Breast epithelium (tissue), 4 donors: ENCODE data around the gene FBXO7. TPM values are rescaled to one million over a fixed set of nuclear protein-coding genes. Genes with fewer than 3 reads are reported as not detected.

ENCODE experiments used
- DNase-seq, 2 donors: peaks; one replicate each; pipeline ENCODE4 v3.0.0-alpha.2; 2019; ENCODE audit warnings: low spot score in 2 of 2
- H3K27ac ChIP-seq, 2 donors: fragments of 200-600 bp; sonication (generic) in 1 of 2; one replicate each; pipeline ENCODE4 v1.5.1; 2016 to 2019; ENCODE audit warnings: mild to moderate bottlenecking in 1 of 2
- H3K27me3 ChIP-seq, 2 donors: fragments of 200-600 bp; sonication (generic) in 1 of 2; one replicate each; pipeline versions ENCODE4 v1.5.1 to v1.6.0; 2017 to 2019; ENCODE audit warnings: control low read depth in 1 of 2, mild to moderate bottlenecking in 1 of 2
- H3K36me3 ChIP-seq: fragments of 200-600 bp; one replicate; pipeline ENCODE4 v1.5.1; 2019
- H3K4me1 ChIP-seq, 2 donors: fragments of 200-600 bp; sonication (generic); one replicate each; pipeline ENCODE4 v1.5.1; 2016 to 2019; ENCODE audit warnings: control low read depth in 1 of 2
- H3K4me3 ChIP-seq, 3 donors: fragments of 200-600 bp; sonication (generic); 1 replicate in 2 of 3; 2 replicates in 1 of 3; pipeline ENCODE4 v1.5.1; 2016 to 2019; ENCODE audit warnings: mild to moderate bottlenecking in 3 of 3, moderate library complexity in 2 of 3
- H3K9me3 ChIP-seq, 2 donors: fragments of 200-600 bp; sonication (generic) in 1 of 2; one replicate each; pipeline ENCODE4 v1.5.1; 2016 to 2019; ENCODE audit warnings: control low read depth in 1 of 2
- POLR2A ChIP-seq: fragments of 450-650 bp; IDR thresholded peaks from one replicate; pipeline ENCODE4 v1.6.1; 2016; ENCODE audit warnings: antibody characterized with exemption, mild to moderate bottlenecking, moderate library complexity
- POLR2AphosphoS5 ChIP-seq, 3 donors: sonication (generic); formaldehyde crosslinking; IDR thresholded peaks; one replicate each; pipeline ENCODE4 v1.6.1; 2017; ENCODE audit warnings: antibody characterized with exemption in 3 of 3
- intact Hi-C: fragments of 100-400 bp; cut with DNase I; formaldehyde crosslinking; loops from one replicate; pipeline ENCODE4 v1.15.1; 2023; ENCODE audit warnings: low total_unique reads
- total RNA-seq, 3 donors: library from RNA; depleted of rRNA; stranded (reverse); fragments of >200 nt; gene quantifications; one replicate each; pipeline ENCODE4 v1.1.0, GENCODE V29; 2016
- TF ChIP-seq, protein P1 (sequence below), 3 donors: fragments of 450-650 bp; IDR thresholded peaks; one replicate each; pipeline ENCODE4 v1.5.1; 2016 to 2017; ENCODE audit warnings: antibody characterized with exemption in 3 of 3, mild to moderate bottlenecking in 3 of 3, moderate library complexity in 3 of 3

The FBXO7 gene
- total RNA-seq, 3 donors from 2014 or later: 73.7 to 119 (median 107) TPM

DNA sequence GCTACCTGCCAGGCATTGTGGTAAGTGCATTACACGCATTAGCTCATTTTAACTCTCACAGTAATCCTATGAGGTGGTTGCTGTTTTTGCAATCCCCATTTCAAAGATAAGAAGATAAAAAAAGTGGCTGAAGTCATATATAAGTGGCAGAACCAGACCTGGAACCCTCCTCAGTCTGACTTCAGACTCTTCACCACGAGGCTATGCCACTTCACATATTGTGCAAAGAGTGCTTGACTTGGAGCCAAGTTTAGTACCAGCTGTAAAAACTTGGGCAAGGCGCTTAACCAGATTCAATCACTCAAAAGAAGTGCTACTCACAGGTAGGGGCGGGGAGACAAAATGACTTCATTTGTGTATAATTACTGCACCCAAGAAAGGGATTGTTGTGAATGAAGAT lies 25.6 kb upstream of the FBXO7 start:
- Histone ChIP-seq H3K36me3 (no peaks in the 10 kb centered on the region), H3K4me3 (no peak overlapping the region), H3K9me3 (no peaks in the 10 kb centered on the region), H3K27me3 (peaks cover 0 to 10% of the 10 kb centered on the region in 2 donors), H3K4me1 (no peaks in the 10 kb centered on the region), H3K27ac (no peak overlapping the region)
- no peak for DNase-seq
- TF ChIP-seq, protein P1, sequence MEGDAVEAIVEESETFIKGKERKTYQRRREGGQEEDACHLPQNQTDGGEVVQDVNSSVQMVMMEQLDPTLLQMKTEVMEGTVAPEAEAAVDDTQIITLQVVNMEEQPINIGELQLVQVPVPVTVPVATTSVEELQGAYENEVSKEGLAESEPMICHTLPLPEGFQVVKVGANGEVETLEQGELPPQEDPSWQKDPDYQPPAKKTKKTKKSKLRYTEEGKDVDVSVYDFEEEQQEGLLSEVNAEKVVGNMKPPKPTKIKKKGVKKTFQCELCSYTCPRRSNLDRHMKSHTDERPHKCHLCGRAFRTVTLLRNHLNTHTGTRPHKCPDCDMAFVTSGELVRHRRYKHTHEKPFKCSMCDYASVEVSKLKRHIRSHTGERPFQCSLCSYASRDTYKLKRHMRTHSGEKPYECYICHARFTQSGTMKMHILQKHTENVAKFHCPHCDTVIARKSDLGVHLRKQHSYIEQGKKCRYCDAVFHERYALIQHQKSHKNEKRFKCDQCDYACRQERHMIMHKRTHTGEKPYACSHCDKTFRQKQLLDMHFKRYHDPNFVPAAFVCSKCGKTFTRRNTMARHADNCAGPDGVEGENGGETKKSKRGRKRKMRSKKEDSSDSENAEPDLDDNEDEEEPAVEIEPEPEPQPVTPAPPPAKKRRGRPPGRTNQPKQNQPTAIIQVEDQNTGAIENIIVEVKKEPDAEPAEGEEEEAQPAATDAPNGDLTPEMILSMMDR (IDR thresholded peaks at IDR 0.05): no peak
- TF ChIP-seq POLR2AphosphoS5 (IDR thresholded peaks at IDR 0.05) (no peak), POLR2A (no peak)
- intact Hi-C loops: no loop called here

DNA sequence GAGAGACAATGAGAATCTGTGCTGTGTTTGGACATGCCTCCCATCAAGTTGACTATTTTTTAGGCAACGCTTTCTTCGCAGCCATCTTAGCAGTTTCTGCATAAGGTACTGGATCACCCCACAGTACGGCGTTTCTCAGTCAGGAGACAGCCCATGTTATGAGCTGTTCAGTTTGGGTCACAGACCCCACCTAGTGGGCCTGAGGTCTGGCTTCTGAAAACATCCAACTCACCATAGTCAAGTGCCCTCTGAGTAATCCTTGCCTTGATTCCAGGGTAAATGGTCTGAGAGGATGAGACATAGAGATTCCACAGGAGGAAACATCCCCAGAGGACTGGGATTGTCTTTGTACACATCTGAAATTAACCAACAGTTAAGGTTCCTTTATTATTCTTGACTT lies 17.6 kb upstream of the FBXO7 start:
- intact Hi-C loops: no loop called here
- Histone ChIP-seq H3K9me3 (no peaks in the 10 kb centered on the region), H3K36me3 (no peaks in the 10 kb centered on the region), H3K27me3 (peaks cover 0 to 8% of the 10 kb centered on the region in 2 donors), H3K27ac (no peak overlapping the region), H3K4me1 (no peaks in the 10 kb centered on the region), H3K4me3 (no peak overlapping the region)
- DNase-seq: no peak
- TF ChIP-seq, protein P1 (IDR thresholded peaks at IDR 0.05): no peak
- TF ChIP-seq POLR2A (no peak), POLR2AphosphoS5 (IDR thresholded peaks at IDR 0.05) (no peak)

DNA sequence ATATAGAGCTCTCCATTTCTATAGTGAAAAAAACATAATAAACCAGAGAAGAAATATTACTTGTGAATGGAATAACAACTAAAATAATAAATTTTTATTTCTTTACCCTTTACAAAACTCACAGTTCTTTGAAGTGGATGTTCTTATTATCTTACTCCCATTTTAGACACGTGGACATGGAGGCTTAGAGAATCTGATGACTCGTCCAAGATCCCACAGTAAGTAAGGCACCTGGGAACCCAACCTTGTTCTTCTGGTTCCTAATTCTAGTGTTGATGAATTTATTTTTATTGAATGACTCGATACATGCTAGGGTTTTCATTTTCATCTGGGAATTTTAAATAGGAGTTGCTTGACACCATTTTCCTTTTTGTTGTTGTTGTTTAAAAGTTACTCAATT lies 12.2 kb upstream of the FBXO7 start:
- no peak for DNase-seq
- no peaks in the 10 kb centered on the region for H3K36me3 ChIP-seq
- H3K4me3 ChIP-seq: no peak overlapping the region
- H3K27me3 ChIP-seq: peaks cover 0 to 3% of the 10 kb centered on the region in 2 donors
- intact Hi-C loops: no loop called here
- no peaks in the 10 kb centered on the region for H3K4me1 ChIP-seq
- TF ChIP-seq, protein P1 (IDR thresholded peaks at IDR 0.05): no peak
- TF ChIP-seq POLR2A (no peak), POLR2AphosphoS5 (IDR thresholded peaks at IDR 0.05) (no peak)
- no peak overlapping the region for H3K27ac ChIP-seq
- no peaks in the 10 kb centered on the region for H3K9me3 ChIP-seq

DNA sequence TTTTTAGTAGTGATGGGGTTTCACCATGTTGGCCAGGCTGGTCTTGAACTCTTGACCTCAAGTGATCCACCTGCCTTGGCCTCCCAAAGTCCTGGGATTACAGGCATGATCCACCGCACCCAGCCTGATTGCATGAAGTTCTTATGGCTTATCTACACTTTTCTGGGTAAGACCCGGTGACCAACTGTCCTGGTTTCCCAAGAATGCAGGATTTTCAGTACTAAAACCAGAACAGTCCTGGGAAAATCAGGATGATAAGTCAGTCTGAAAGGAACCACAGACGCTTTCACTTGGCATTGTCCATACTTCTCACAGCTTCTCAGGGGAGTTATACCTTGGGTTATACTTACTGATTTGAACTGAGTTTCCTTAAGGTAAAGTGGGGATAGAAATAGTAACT lies 8.9 kb upstream of the FBXO7 start:
- Histone ChIP-seq H3K4me3 (no peak overlapping the region), H3K27me3 (no peaks in the 10 kb centered on the region), H3K27ac (no peak overlapping the region), H3K4me1 (no peaks in the 10 kb centered on the region), H3K9me3 (no peaks in the 10 kb centered on the region), H3K36me3 (no peaks in the 10 kb centered on the region)
- TF ChIP-seq POLR2AphosphoS5 (IDR thresholded peaks at IDR 0.05) (no peak), POLR2A (no peak)
- TF ChIP-seq, protein P1 (IDR thresholded peaks at IDR 0.05): no peak
- intact Hi-C loops: no loop called here
- no peak for DNase-seq

DNA sequence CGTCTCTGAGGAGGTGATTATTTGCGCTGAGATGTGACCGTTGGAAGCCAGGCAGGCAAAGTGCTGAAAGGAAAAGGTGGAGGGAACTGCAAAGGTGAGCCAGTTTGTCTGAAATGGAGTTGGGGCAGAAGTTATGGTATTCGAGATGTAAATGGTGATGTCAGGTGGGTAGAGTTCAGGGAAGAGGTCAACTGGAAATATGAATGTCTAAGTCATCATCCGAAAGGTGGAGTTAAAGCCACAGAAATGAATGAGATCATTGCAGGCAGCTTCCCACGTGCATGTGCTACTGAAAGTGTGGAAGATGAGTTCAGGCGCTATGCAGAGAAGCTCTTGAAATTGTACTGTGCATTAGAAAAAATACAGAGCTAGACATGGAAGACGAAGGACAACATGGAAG lies 8.1 kb upstream of the FBXO7 start:
- TF ChIP-seq POLR2AphosphoS5 (IDR thresholded peaks at IDR 0.05) (no peak), POLR2A (no peak)
- TF ChIP-seq, protein P1 (IDR thresholded peaks at IDR 0.05): no peak
- H3K4me3 ChIP-seq: no peak overlapping the region
- DNase-seq: no peak
- intact Hi-C loops: no loop called here
- H3K4me1 ChIP-seq: no peaks in the 10 kb centered on the region
- no peaks in the 10 kb centered on the region for H3K36me3 ChIP-seq
- H3K9me3 ChIP-seq: no peaks in the 10 kb centered on the region
- no peak overlapping the region for H3K27ac ChIP-seq
- H3K27me3 ChIP-seq: no peaks in the 10 kb centered on the region
